Neural cell (in vitro differentiated cells): ENCODE data around the gene APRT. TPM values are rescaled to one million over a fixed set of nuclear protein-coding genes. Genes with fewer than 3 reads are reported as not detected.

Experiments
- H2AFZ ChIP-seq: fragments of 200-600, 300-800 bp; sonication (generic), shearing (Covaris generic); 2 replicates; pipeline ENCODE4 v1.6.0; 2014; ENCODE audit warnings: low read depth, mild to moderate bottlenecking, antibody characterized with exemption, low read length, moderate library complexity
- H3F3A ChIP-seq: fragments of 200-600 bp; shearing (Covaris generic); 2 replicates; pipeline ENCODE4 v1.6.1; 2016; ENCODE audit warnings: mild to moderate bottlenecking, moderate library complexity, mixed read lengths, antibody characterized with exemption, low read length; ENCODE audit not compliant: insufficient read depth, poor library complexity, severe bottlenecking
- H3K27ac ChIP-seq: fragments of 200-600, 300-800 bp; sonication (generic), shearing (Covaris generic); 2 replicates; pipeline ENCODE4 v1.5.1; 2014; ENCODE audit warnings: mild to moderate bottlenecking, low read length, moderate library complexity
- H3K27me3 ChIP-seq: fragments of 300-800, 200-600 bp; sonication (generic), shearing (Covaris generic); 2 replicates; pipeline ENCODE4 v1.6.0; 2014; ENCODE audit warnings: mild to moderate bottlenecking, low read depth, low read length, moderate library complexity; ENCODE audit not compliant: insufficient read depth
- H3K36me3 ChIP-seq: fragments of 300-800, 200-600 bp; sonication (generic), shearing (Covaris generic); 2 replicates; pipeline ENCODE4 v1.5.1; 2014; ENCODE audit warnings: mild to moderate bottlenecking, antibody characterized with exemption, low read length, moderate library complexity; ENCODE audit not compliant: insufficient read depth
- H3K4me2 ChIP-seq: fragments of 300-800, 200-600 bp; sonication (generic), shearing (Covaris generic); 2 replicates; pipeline ENCODE4 v1.6.0; 2014; ENCODE audit warnings: mild to moderate bottlenecking, low read length
- H3K4me3 ChIP-seq: fragments of 300-800, 200-600 bp; sonication (generic), shearing (Covaris generic); 2 replicates; pipeline ENCODE4 v1.5.1; 2014; ENCODE audit warnings: mild to moderate bottlenecking, low read length, moderate library complexity
- H3K79me2 ChIP-seq: fragments of 200-600 bp; shearing (Covaris generic); replicated peaks from 2 replicates; pipeline ENCODE4 v1.6.0; 2014; ENCODE audit warnings: mild to moderate bottlenecking, low read length, moderate library complexity; ENCODE audit not compliant: insufficient read depth
- H3K9ac ChIP-seq: fragments of 300-800, 200-600 bp; sonication (generic), shearing (Covaris generic); 2 replicates; pipeline ENCODE4 v1.6.1; 2016; ENCODE audit warnings: mild to moderate bottlenecking, low read length, mixed read lengths
- H3K9me2 ChIP-seq: fragments of 200-600 bp; shearing (Covaris generic); 2 replicates; pipeline ENCODE4 v1.6.1; 2016; ENCODE audit warnings: mild to moderate bottlenecking, low read length, mixed read lengths; ENCODE audit not compliant: insufficient read depth
- H3K9me3 ChIP-seq: fragments of 200-600, 300-800 bp; sonication (generic), shearing (Covaris generic); 2 replicates; pipeline ENCODE4 v1.6.1; 2016; ENCODE audit warnings: mild to moderate bottlenecking, mixed run types, low read length, moderate library complexity, mixed read lengths
- H4K20me1 ChIP-seq: fragments of 200-600 bp; shearing (Covaris generic); 2 replicates; pipeline ENCODE4 v1.6.1; 2016; ENCODE audit warnings: mild to moderate bottlenecking, mixed run types; ENCODE audit not compliant: insufficient read depth
- EP300 ChIP-seq: fragments of 450-650 bp; conservative IDR thresholded peaks from 2 replicates; pipeline ENCODE4 v1.6.1; 2014; ENCODE audit warnings: antibody characterized with exemption, mild to moderate bottlenecking, moderate library complexity; ENCODE audit not compliant: poor library complexity, severe bottlenecking
- EZH2 ChIP-seq: fragments of 200-600, 300-800 bp; shearing (Covaris generic), sonication (generic); IDR thresholded peaks from 2 replicates; pipeline ENCODE4 v1.6.1; 2014; ENCODE audit warnings: antibody characterized with exemption, low read length, borderline replicate concordance, mild to moderate bottlenecking; ENCODE audit not compliant: insufficient read depth, poor library complexity, severe bottlenecking
- MXI1 ChIP-seq: fragments of 450-650 bp; conservative IDR thresholded peaks from 2 replicates; pipeline ENCODE4 v1.6.1; 2014; ENCODE audit warnings: antibody characterized with exemption, mild to moderate bottlenecking; ENCODE audit not compliant: poor library complexity, severe bottlenecking
- POLR2AphosphoS5 ChIP-seq: IDR thresholded peaks from 2 replicates; pipeline ENCODE4 v1.6.1; 2012
- RAD21 ChIP-seq: fragments of 450-650 bp; conservative IDR thresholded peaks from 2 replicates; pipeline ENCODE4 v1.6.1; 2014; ENCODE audit warnings: antibody characterized with exemption, mild to moderate bottlenecking, moderate library complexity
- SMC3 ChIP-seq: fragments of 450-650 bp; conservative IDR thresholded peaks from 2 replicates; pipeline ENCODE4 v1.6.1; 2014; ENCODE audit warnings: antibody characterized with exemption, mild to moderate bottlenecking, moderate library complexity; ENCODE audit not compliant: poor library complexity
- TAF1 ChIP-seq: IDR thresholded peaks from 2 replicates; pipeline ENCODE4 v1.6.1; 2012; ENCODE audit warnings: low read depth
- polyA plus RNA-seq: library from polyadenylated mRNA; depleted of rRNA; stranded (reverse); fragments of >200 nt; gene quantifications from 2 replicates; pipeline ENCODE4 v1.2.3, GENCODE V29; 2014
- TF ChIP-seq, protein P1 (sequence below): fragments of 450-650 bp; IDR thresholded peaks from 2 replicates; pipeline ENCODE4 v1.5.1; 2014; ENCODE audit warnings: antibody characterized with exemption, mild to moderate bottlenecking, moderate library complexity; ENCODE audit not compliant: poor library complexity, severe bottlenecking
- TF ChIP-seq, protein P2 (sequence below): IDR thresholded peaks from 2 replicates; pipeline ENCODE4 v1.6.1; 2012; ENCODE audit warnings: borderline replicate concordance

The APRT gene
- polyA plus RNA-seq, 1 donor from 2014 or later: 52.0 TPM

DNA sequence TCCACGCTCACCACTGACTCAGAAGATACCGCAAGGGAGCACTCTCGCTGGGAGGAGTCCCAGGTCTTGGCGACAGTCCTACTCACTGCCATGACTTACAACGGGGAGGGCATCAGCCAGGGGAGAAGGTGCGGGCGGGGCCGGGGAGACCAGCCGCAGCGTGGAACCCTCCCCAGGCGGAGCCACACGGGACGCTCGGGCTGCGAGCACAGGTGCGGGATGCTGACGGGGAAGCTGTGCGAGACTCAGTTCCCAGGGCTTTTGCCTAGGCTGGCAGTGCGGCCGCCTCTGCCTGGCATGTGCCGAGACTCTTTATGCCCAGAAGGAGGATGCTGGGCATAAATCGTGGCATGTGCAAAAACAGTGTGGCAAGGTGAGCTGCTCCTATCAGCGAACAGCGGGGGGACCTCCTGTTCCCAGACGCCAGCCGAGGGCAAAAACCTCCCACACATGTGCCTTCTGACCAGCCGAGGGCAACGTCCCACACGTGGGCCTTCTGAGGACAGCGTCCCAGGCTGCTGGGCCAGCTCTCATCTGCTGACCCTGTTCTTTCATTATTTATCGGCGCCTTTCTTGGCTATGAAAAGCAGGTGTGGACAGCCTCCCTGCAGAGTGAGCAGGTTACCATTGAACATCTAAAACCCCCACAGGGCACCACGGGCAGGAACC is 38.9 kb upstream of the APRT start:
- no peaks in the 10 kb centered on the region for H3K79me2 ChIP-seq
- no peaks in the 10 kb centered on the region for H3K27me3 ChIP-seq
- H3K4me2 ChIP-seq: no peak overlapping the region
- H3K4me3 ChIP-seq: no peak overlapping the region
- H4K20me1 ChIP-seq: no peaks in the 10 kb centered on the region
- no peak overlapping the region for H2AFZ ChIP-seq
- no peak overlapping the region for H3K9ac ChIP-seq
- H3K9me2 ChIP-seq: no peaks in the 10 kb centered on the region
- no peaks in the 10 kb centered on the region for H3K9me3 ChIP-seq
- no peaks in the 10 kb centered on the region for H3F3A ChIP-seq
- H3K36me3 ChIP-seq: no peaks in the 10 kb centered on the region
- no peak overlapping the region for H3K27ac ChIP-seq
- TF ChIP-seq TAF1: no peak
- TF ChIP-seq EP300: no peak
- TF ChIP-seq, protein P1, sequence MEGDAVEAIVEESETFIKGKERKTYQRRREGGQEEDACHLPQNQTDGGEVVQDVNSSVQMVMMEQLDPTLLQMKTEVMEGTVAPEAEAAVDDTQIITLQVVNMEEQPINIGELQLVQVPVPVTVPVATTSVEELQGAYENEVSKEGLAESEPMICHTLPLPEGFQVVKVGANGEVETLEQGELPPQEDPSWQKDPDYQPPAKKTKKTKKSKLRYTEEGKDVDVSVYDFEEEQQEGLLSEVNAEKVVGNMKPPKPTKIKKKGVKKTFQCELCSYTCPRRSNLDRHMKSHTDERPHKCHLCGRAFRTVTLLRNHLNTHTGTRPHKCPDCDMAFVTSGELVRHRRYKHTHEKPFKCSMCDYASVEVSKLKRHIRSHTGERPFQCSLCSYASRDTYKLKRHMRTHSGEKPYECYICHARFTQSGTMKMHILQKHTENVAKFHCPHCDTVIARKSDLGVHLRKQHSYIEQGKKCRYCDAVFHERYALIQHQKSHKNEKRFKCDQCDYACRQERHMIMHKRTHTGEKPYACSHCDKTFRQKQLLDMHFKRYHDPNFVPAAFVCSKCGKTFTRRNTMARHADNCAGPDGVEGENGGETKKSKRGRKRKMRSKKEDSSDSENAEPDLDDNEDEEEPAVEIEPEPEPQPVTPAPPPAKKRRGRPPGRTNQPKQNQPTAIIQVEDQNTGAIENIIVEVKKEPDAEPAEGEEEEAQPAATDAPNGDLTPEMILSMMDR: no peak
- TF ChIP-seq SMC3: no peak
- no peak for TF ChIP-seq EZH2
- no peak for TF ChIP-seq RAD21
- no peak for TF ChIP-seq MXI1
- TF ChIP-seq, protein P2, sequence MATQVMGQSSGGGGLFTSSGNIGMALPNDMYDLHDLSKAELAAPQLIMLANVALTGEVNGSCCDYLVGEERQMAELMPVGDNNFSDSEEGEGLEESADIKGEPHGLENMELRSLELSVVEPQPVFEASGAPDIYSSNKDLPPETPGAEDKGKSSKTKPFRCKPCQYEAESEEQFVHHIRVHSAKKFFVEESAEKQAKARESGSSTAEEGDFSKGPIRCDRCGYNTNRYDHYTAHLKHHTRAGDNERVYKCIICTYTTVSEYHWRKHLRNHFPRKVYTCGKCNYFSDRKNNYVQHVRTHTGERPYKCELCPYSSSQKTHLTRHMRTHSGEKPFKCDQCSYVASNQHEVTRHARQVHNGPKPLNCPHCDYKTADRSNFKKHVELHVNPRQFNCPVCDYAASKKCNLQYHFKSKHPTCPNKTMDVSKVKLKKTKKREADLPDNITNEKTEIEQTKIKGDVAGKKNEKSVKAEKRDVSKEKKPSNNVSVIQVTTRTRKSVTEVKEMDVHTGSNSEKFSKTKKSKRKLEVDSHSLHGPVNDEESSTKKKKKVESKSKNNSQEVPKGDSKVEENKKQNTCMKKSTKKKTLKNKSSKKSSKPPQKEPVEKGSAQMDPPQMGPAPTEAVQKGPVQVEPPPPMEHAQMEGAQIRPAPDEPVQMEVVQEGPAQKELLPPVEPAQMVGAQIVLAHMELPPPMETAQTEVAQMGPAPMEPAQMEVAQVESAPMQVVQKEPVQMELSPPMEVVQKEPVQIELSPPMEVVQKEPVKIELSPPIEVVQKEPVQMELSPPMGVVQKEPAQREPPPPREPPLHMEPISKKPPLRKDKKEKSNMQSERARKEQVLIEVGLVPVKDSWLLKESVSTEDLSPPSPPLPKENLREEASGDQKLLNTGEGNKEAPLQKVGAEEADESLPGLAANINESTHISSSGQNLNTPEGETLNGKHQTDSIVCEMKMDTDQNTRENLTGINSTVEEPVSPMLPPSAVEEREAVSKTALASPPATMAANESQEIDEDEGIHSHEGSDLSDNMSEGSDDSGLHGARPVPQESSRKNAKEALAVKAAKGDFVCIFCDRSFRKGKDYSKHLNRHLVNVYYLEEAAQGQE: no peak
- no peak for TF ChIP-seq POLR2AphosphoS5

DNA sequence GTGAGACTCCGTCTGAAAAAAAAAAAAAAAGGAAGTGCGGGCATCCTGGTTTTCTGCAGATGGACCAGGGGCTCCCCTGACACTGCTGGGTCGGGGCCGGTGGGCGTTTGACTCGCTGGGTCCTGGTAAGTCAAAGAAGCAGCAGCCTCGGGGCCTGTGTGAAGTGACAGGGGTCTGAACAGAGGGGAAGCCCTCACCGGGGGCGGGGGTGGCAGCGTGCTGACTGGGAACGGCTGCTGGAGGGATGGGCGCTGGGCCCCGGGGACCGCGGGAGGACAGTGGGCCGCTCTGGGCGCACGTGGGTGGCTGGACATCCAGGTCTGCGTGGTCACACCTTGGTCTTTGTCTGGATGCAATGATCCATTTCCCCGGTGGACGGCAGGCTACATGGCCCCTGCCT is 36.8 kb upstream of the APRT start:
- Histone ChIP-seq H3K79me2 (no peaks in the 10 kb centered on the region), H3K9me2 (no peaks in the 10 kb centered on the region), H3K4me2 (no peak overlapping the region), H3K9ac (no peak overlapping the region), H3K27me3 (no peaks in the 10 kb centered on the region), H2AFZ (no peak overlapping the region), H3F3A (no peaks in the 10 kb centered on the region), H3K27ac (no peak overlapping the region), H3K4me3 (no peak overlapping the region), H3K9me3 (no peaks in the 10 kb centered on the region), H3K36me3 (no peaks in the 10 kb centered on the region), H4K20me1 (no peaks in the 10 kb centered on the region)
- no peak for TF ChIP-seq EZH2
- TF ChIP-seq TAF1: no peak
- TF ChIP-seq EP300: no peak
